DMS79 treated with DMSO at 0.1 percent for 48 hours (cell line): ENCODE results near the gene SLC7A7.
"Not testable (repeated sequence)": the region's sequence is repeated elsewhere in the genome, so short reads cannot be mapped to it uniquely, and the experiment has no call there.

Source experiments
- DNase-seq: peaks from one replicate; lab custom pipeline; 2025; lab: John Stamatoyannopoulos, UW

The SLC7A7 gene

GRCh38 chr14:22814941-22815713 lies at the start of gene SLC7A7:
SLC7A7 (minus strand) TSS chr14:22815435; CDS start chr14:22813398, 2,037 bp downstream.
- peak; percentile 57 for DNase-seq

- no peak for DNase-seq
Measured at GRCh38 chr14:22864979-22865378, 49.7 kb upstream of the SLC7A7 start.

GRCh38 chr14:22861651-22862050 lies 46.4 kb upstream of the SLC7A7 start:
- no peak for DNase-seq

- DNase-seq: not testable (repeated sequence)
Measured at GRCh38 chr14:22860377-22860776, 45.1 kb upstream of the SLC7A7 start.

- DNase-seq: no peak
Measured at GRCh38 chr14:22856428-22856827, 41.2 kb upstream of the SLC7A7 start.

GRCh38 chr14:22854963-22855724 lies 39.9 kb upstream of the SLC7A7 start:
- DNase-seq: no peak

- not testable (repeated sequence) for DNase-seq
Measured at GRCh38 chr14:22854296-22854695, 39.1 kb upstream of the SLC7A7 start.

GRCh38 chr14:22852940-22853767 lies 37.9 kb upstream of the SLC7A7 start:
- peak; percentile 82 for DNase-seq

- DNase-seq: no peak
Measured at GRCh38 chr14:22852599-22852939, 37.3 kb upstream of the SLC7A7 start.

GRCh38 chr14:22852178-22852577 lies 36.9 kb upstream of the SLC7A7 start:
- DNase-seq: not testable (repeated sequence)

GRCh38 chr14:22850944-22851764 lies 35.9 kb upstream of the SLC7A7 start:
- no peak for DNase-seq

- DNase-seq: peak; percentile 49
Measured at GRCh38 chr14:22849212-22849819, 34.1 kb upstream of the SLC7A7 start.

- DNase-seq: peak; percentile 60
Measured at GRCh38 chr14:22848351-22849164, 33.3 kb upstream of the SLC7A7 start.

GRCh38 chr14:22847661-22848341 lies 32.6 kb upstream of the SLC7A7 start:
- DNase-seq: no peak

- no peak for DNase-seq
Measured at GRCh38 chr14:22846811-22847307, 31.6 kb upstream of the SLC7A7 start.

- no peak for DNase-seq
Measured at GRCh38 chr14:22845821-22846625, 30.8 kb upstream of the SLC7A7 start.

- DNase-seq: no peak
Measured at GRCh38 chr14:22845103-22845394, 29.8 kb upstream of the SLC7A7 start.

GRCh38 chr14:22844221-22845102 lies 29.2 kb upstream of the SLC7A7 start:
- DNase-seq: no peak
